SK-N-SH (cell line): ENCODE measurements around the gene TRIM10. TPM values are rescaled to one million over a fixed set of nuclear protein-coding genes. Genes with fewer than 3 reads are reported as not detected.

Experiments
- CTCF ChIA-PET: fragments of 300-600, 350-600 bp; formaldehyde crosslinking; extraction: SDS; loops from one replicate; lab custom pipeline; 2021; lab: Yijun Ruan, JAX
- POLR2A ChIA-PET: fragments of 350-600 bp; sonication (Branson Sonifier 250); formaldehyde crosslinking; extraction: SDS; loops from one replicate; lab custom pipeline; 2020; ENCODE audit warnings: antibody characterized with exemption, inconsistent platforms; lab: Yijun Ruan, JAX
- DNase-seq: peaks from one replicate; pipeline ENCODE4 v3.0.0; 2012
- H2AFZ ChIP-seq: fragments of 200-600 bp; sonication (generic); 2 replicates; pipeline ENCODE4 v1.8.1; 2016; ENCODE audit warnings: antibody characterized with exemption, mild to moderate bottlenecking, low read depth
- H3F3A ChIP-seq: fragments of 200-600 bp; sonication (generic); replicated peaks from 2 replicates; pipeline ENCODE3; 2016; ENCODE audit warnings: antibody characterized with exemption, mild to moderate bottlenecking; ENCODE audit not compliant: insufficient read depth
- H3K27ac ChIP-seq, 2 experiments: fragments of 200-500 bp in 1 of 2; fragments of 200-600 bp in 1 of 2; sonication (Bioruptor generic) in 1 of 2; sonication (generic), shearing (Covaris generic) in 1 of 2; 2 replicates each; pipeline versions ENCODE4 v1.5.1 to v1.6.1; 2014 to 2016; ENCODE audit warnings: low read depth in 2 of 2, inconsistent platforms in 1 of 2, low read length in 1 of 2, mild to moderate bottlenecking in 1 of 2, mixed read lengths in 1 of 2
- H3K27me3 ChIP-seq: fragments of 200-600 bp; sonication (generic), shearing (Covaris generic); 2 replicates; pipeline ENCODE4 v1.6.1; 2016; ENCODE audit warnings: mixed run types; ENCODE audit not compliant: insufficient read depth
- H3K36me3 ChIP-seq, 2 experiments: fragments of 200-500 bp in 1 of 2; fragments of 200-600 bp in 1 of 2; sonication (Bioruptor generic) in 1 of 2; sonication (generic) in 1 of 2; replicated peaks in 1 of 2; 2 replicates each; pipeline versions ENCODE3 to v1.5.1; 2014 to 2016; ENCODE audit warnings: low read length in 1 of 2, mild to moderate bottlenecking in 1 of 2; ENCODE audit not compliant: insufficient read depth in 2 of 2, control insufficient read depth in 1 of 2
- H3K4me1 ChIP-seq, 2 experiments: fragments of 200-500 bp in 1 of 2; fragments of 200-600 bp in 1 of 2; sonication (Bioruptor generic) in 1 of 2; sonication (generic), shearing (Covaris generic) in 1 of 2; 2 replicates each; pipeline versions ENCODE4 v1.5.1 to v1.6.1; 2014 to 2016; ENCODE audit warnings: low read depth in 1 of 2, low read length in 1 of 2, mixed run types in 1 of 2; ENCODE audit not compliant: insufficient read depth in 2 of 2, control insufficient read depth in 1 of 2
- H3K4me2 ChIP-seq: fragments of 200-600 bp; sonication (generic), shearing (Covaris generic); 2 replicates; pipeline ENCODE4 v1.6.1; 2017; ENCODE audit warnings: mixed run types
- H3K4me3 ChIP-seq, 2 experiments: fragments of 200-500 bp in 1 of 2; fragments of 200-600 bp in 1 of 2; sonication (Bioruptor generic) in 1 of 2; sonication (generic), shearing (Covaris generic) in 1 of 2; 2 replicates each; pipeline versions ENCODE4 v1.5.1 to v1.8.1; 2014 to 2016; ENCODE audit warnings: low read depth in 2 of 2, inconsistent platforms in 1 of 2, low read length in 1 of 2, mild to moderate bottlenecking in 1 of 2, mixed read lengths in 1 of 2, moderate library complexity in 1 of 2
- H3K79me2 ChIP-seq: fragments of 200-600 bp; sonication (generic); 2 replicates; pipeline ENCODE4 v1.8.1; 2017; ENCODE audit warnings: mild to moderate bottlenecking; ENCODE audit not compliant: insufficient read depth
- H3K9ac ChIP-seq: fragments of 200-600 bp; sonication (generic); 2 replicates; pipeline ENCODE4 v1.6.1; 2017; ENCODE audit warnings: mixed run types
- H3K9me2 ChIP-seq: fragments of 200-600 bp; sonication (generic); 2 replicates; pipeline ENCODE4 v1.6.1; 2017; ENCODE audit warnings: mixed run types
- H3K9me3 ChIP-seq: fragments of 200-600 bp; sonication (generic); 2 replicates; pipeline ENCODE4 v1.6.1; 2017; ENCODE audit warnings: mixed run types, mild to moderate bottlenecking, moderate library complexity
- H4K20me1 ChIP-seq: fragments of 200-600 bp; sonication (generic); 2 replicates; pipeline ENCODE4 v1.6.1; 2017; ENCODE audit warnings: mild to moderate bottlenecking, mixed run types; ENCODE audit not compliant: insufficient read depth
- CHD2 ChIP-seq: fragments of 150-350 bp; IDR thresholded peaks from 2 replicates; pipeline ENCODE4 v1.6.1; 2018; ENCODE audit warnings: low read length; ENCODE audit not compliant: partially characterized antibody
- ELF1 ChIP-seq: IDR thresholded peaks from 2 replicates; pipeline ENCODE4 v1.4.0; 2012
- EZH2phosphoT487 ChIP-seq: fragments of 200-600 bp; sonication (generic); IDR thresholded peaks from 2 replicates; pipeline ENCODE4 v1.6.1; 2017; ENCODE audit warnings: low read depth, mixed run types, mild to moderate bottlenecking, antibody characterized with exemption, moderate library complexity, borderline replicate concordance
- FOXJ3 ChIP-seq: sonication (generic); formaldehyde crosslinking; IDR thresholded peaks from 2 replicates; pipeline ENCODE4 v1.5.1; 2020; ENCODE audit warnings: mild to moderate bottlenecking, missing genetic modification reagents
- FOXM1 ChIP-seq: IDR thresholded peaks from 2 replicates; pipeline ENCODE4 v1.4.0; 2012; ENCODE audit warnings: low read depth, mild to moderate bottlenecking
- GATA2 ChIP-seq: sonication (generic); formaldehyde crosslinking; IDR thresholded peaks from 2 replicates; pipeline ENCODE4 v1.5.0; 2020; ENCODE audit warnings: mild to moderate bottlenecking, missing genetic modification reagents
- JUND ChIP-seq: IDR thresholded peaks from 2 replicates; pipeline ENCODE4 v1.4.0; 2012
- NRF1 ChIP-seq: IDR thresholded peaks from 2 replicates; pipeline ENCODE4 v1.6.1; 2012; ENCODE audit warnings: low read depth, mild to moderate bottlenecking, low read length
- POLR2AphosphoS5 ChIP-seq: IDR thresholded peaks from 2 replicates; pipeline ENCODE4 v1.6.1; 2012; ENCODE audit warnings: low read depth, low read length
- RAD21 ChIP-seq: IDR thresholded peaks from 2 replicates; pipeline ENCODE4 v1.6.1; 2012; ENCODE audit warnings: mild to moderate bottlenecking, low read length
- RCOR1 ChIP-seq: fragments of 150-350 bp; IDR thresholded peaks from 2 replicates; pipeline ENCODE4 v1.6.1; 2017; ENCODE audit warnings: antibody characterized with exemption, low read length
- RFX5 ChIP-seq: IDR thresholded peaks from 2 replicates; pipeline ENCODE4 v1.6.1; 2012; ENCODE audit warnings: mild to moderate bottlenecking, improper control_type of control experiment, low read length
- RXRA ChIP-seq: IDR thresholded peaks from 2 replicates; pipeline ENCODE4 v1.4.0; 2012; ENCODE audit warnings: low read depth, mild to moderate bottlenecking, borderline replicate concordance
- YY1 ChIP-seq: IDR thresholded peaks from 2 replicates; pipeline ENCODE4 v1.4.0; 2012; ENCODE audit warnings: low read depth, mild to moderate bottlenecking
- ZBTB33 ChIP-seq: IDR thresholded peaks from 2 replicates; pipeline ENCODE4 v1.4.0; 2012; ENCODE audit warnings: low read depth, borderline replicate concordance
- WGBS: methylation state at CpG from one replicate; pipeline ENCODE4 v1.1.6; 2017; ENCODE audit warnings: low lambda C conversion rate; 5-methylcytosine and 5-hydroxymethylcytosine counted together
- polyA plus RNA-seq, 3 experiments: library from polyadenylated mRNA; depleted of rRNA; stranded (reverse); fragments of >200 nt; gene quantifications; 2 replicates each; pipeline ENCODE4 v1.2.3, GENCODE V29; 2012
- TF ChIP-seq, protein P1 (sequence below): fragments of 200-600 bp; sonication (generic); IDR thresholded peaks from 2 replicates; pipeline ENCODE4 v1.6.1; 2017; ENCODE audit warnings: antibody characterized with exemption, mild to moderate bottlenecking, moderate library complexity

Gene TRIM10
- polyA plus RNA-seq, 1 of the 3 experiments (the other 2 are of a cell fraction): not detected

- H3K9me2 ChIP-seq: no peaks in the 10 kb centered on the region
- H3K4me3 ChIP-seq: no peak within 1 kb of the TSS
- no peaks in the 10 kb centered on the region for H3K4me1 ChIP-seq
- peaks cover 51% of the 10 kb centered on the region for H3K27me3 ChIP-seq
- ChIA-PET POLR2A (no interaction called here), CTCF (interaction anchor here (1.0 to 1.8 kb wide), 4 partner anchors 10 to 42 kb away, joined by 3 to 8 read pairs (median 4); no protein-coding TSS in a partner anchor)
- 8% methylated on average over 4 of the region's 4 CpGs for WGBS
- no peak for TF ChIP-seq RXRA
- no peak for TF ChIP-seq JUND
- TF ChIP-seq NRF1: no peak
- no peak for TF ChIP-seq ELF1
- no peak for TF ChIP-seq POLR2AphosphoS5
- no peak for TF ChIP-seq RFX5
- no peak for TF ChIP-seq FOXJ3 (CRISPR knock-in tag)
- no peak for TF ChIP-seq CHD2
- no peak for TF ChIP-seq RCOR1
- no peaks in the 10 kb centered on the region for H4K20me1 ChIP-seq
- H2AFZ ChIP-seq: no peak within 1 kb of the TSS
- no peaks in the 10 kb centered on the region for H3K9me3 ChIP-seq
- H3K79me2 ChIP-seq: no peaks in the 10 kb centered on the region
- H3K4me2 ChIP-seq: no peak within 1 kb of the TSS
- no peaks in the 10 kb centered on the region for H3F3A ChIP-seq
- DNase-seq: no peak
- no peak within 1 kb of the TSS for H3K27ac ChIP-seq
- H3K36me3 ChIP-seq: no peaks in the 10 kb centered on the region
- no peak within 1 kb of the TSS for H3K9ac ChIP-seq
Measured at GRCh38 chr6:30135757-30136156, 25.3 kb downstream of the TRIM10 start, which contains the start of gene TRIM40. TSS of gene TRIM40 (plus strand) at chr6:30136140. CDS start at chr6:30137037, 897 bp downstream.

- TF ChIP-seq YY1 (no peak), FOXM1 (no peak), RCOR1 (no peak), ELF1 (no peak), GATA2 (CRISPR knock-in tag) (no peak), RAD21 (no peak), EZH2phosphoT487 (no peak), CHD2 (no peak), ZBTB33 (no peak)
- TF ChIP-seq, protein P1, sequence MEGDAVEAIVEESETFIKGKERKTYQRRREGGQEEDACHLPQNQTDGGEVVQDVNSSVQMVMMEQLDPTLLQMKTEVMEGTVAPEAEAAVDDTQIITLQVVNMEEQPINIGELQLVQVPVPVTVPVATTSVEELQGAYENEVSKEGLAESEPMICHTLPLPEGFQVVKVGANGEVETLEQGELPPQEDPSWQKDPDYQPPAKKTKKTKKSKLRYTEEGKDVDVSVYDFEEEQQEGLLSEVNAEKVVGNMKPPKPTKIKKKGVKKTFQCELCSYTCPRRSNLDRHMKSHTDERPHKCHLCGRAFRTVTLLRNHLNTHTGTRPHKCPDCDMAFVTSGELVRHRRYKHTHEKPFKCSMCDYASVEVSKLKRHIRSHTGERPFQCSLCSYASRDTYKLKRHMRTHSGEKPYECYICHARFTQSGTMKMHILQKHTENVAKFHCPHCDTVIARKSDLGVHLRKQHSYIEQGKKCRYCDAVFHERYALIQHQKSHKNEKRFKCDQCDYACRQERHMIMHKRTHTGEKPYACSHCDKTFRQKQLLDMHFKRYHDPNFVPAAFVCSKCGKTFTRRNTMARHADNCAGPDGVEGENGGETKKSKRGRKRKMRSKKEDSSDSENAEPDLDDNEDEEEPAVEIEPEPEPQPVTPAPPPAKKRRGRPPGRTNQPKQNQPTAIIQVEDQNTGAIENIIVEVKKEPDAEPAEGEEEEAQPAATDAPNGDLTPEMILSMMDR: no peak
- ChIA-PET POLR2A (no interaction called here), CTCF (interaction anchor here (1.0 to 1.8 kb wide), 3 partner anchors 10 to 31 kb away, joined by 3 to 8 read pairs (median 4); no protein-coding TSS in a partner anchor)
- Histone ChIP-seq H3K4me3 (no peak overlapping the region), H3K9ac (no peak overlapping the region), H4K20me1 (no peaks in the 10 kb centered on the region), H3F3A (no peaks in the 10 kb centered on the region), H3K36me3 (no peaks in the 10 kb centered on the region), H3K27me3 (peaks cover 57% of the 10 kb centered on the region), H3K4me2 (no peak overlapping the region), H3K9me2 (no peaks in the 10 kb centered on the region), H2AFZ (no peak overlapping the region), H3K9me3 (no peaks in the 10 kb centered on the region), H3K27ac (no peak overlapping the region), H3K4me1 (no peaks in the 10 kb centered on the region), H3K79me2 (no peaks in the 10 kb centered on the region)
- WGBS: 6% methylated on average over 2 of the region's 2 CpGs
- no peak for DNase-seq
Measured at GRCh38 chr6:30135147-30135546, 25.9 kb downstream of the TRIM10 start.
